Caco-2 (cell line): ENCODE data around the gene PLXDC1. TPM values are rescaled to one million over a fixed set of nuclear protein-coding genes. Genes with fewer than 3 reads are reported as not detected.
"Not testable (repeated sequence)": the region's sequence is repeated elsewhere in the genome, so short reads cannot be mapped to it uniquely, and the experiment has no call there.

Experiments
- BruUV-seq: library from RNA; stranded (reverse); fragments of 400-500 nt; replicated peaks from 2 replicates; lab custom pipeline; 2021; lab: Mats Ljungman, UMichigan
- CTCF ChIA-PET: fragments of 300-600 bp; sonication (Branson Sonifier 250); formaldehyde crosslinking; loops from one replicate; lab custom pipeline; 2022; ENCODE audit warnings: antibody characterized with exemption; lab: Charles Lee
- POLR2A ChIA-PET: fragments of 300-600 bp; sonication (Branson Sonifier 250); formaldehyde crosslinking; loops from one replicate; lab custom pipeline; 2022; ENCODE audit warnings: antibody characterized with exemption; lab: Charles Lee
- DNase-seq, 2 experiments: peaks; one replicate each; pipeline versions ENCODE4 v3.0.0 to v3.0.0-alpha.2; 2020 to 2022
- H3K27me3 ChIP-seq: replicated peaks from 2 replicates; pipeline ENCODE4 v1.6.0; 2011; ENCODE audit warnings: low read length; ENCODE audit not compliant: control insufficient read depth, insufficient read depth
- H3K36me3 ChIP-seq: 2 replicates; pipeline ENCODE4 v1.5.1; 2011; ENCODE audit warnings: low read length; ENCODE audit not compliant: control insufficient read depth, insufficient read depth
- H3K4me1 ChIP-seq: fragments of 250-450 bp; sonication (Bioruptor Pico); 2 replicates; pipeline ENCODE4 v1.5.1; 2020; ENCODE audit warnings: mild to moderate bottlenecking
- H3K4me3 ChIP-seq: 2 replicates; pipeline ENCODE4 v1.5.1; 2011; ENCODE audit warnings: low read depth, mild to moderate bottlenecking, control low read depth, low read length
- H3K9me3 ChIP-seq: fragments of 250-450 bp; sonication (Bioruptor Pico); 2 replicates; pipeline ENCODE4 v1.5.1; 2020; ENCODE audit warnings: mild to moderate bottlenecking, moderate library complexity
- H3K27ac Mint-ChIP-seq: one replicate; pipeline ENCODE4 v1.8.0; 2022; ENCODE audit warnings: mixed read lengths; ENCODE audit not compliant: unreplicated experiment
- H3K27me3 Mint-ChIP-seq: one replicate; pipeline ENCODE4 v1.8.0; 2022; ENCODE audit warnings: mixed read lengths; ENCODE audit not compliant: insufficient read depth, unreplicated experiment
- H3K36me3 Mint-ChIP-seq: one replicate; pipeline ENCODE4 v1.8.0; 2022; ENCODE audit warnings: mild to moderate bottlenecking, mixed read lengths; ENCODE audit not compliant: insufficient read depth, unreplicated experiment
- H3K4me1 Mint-ChIP-seq: one replicate; pipeline ENCODE4 v1.8.0; 2022; ENCODE audit warnings: low read depth, mixed read lengths; ENCODE audit not compliant: unreplicated experiment
- H3K4me3 Mint-ChIP-seq: one replicate; pipeline ENCODE4 v1.8.0; 2022; ENCODE audit warnings: mild to moderate bottlenecking, moderate library complexity, mixed read lengths; ENCODE audit not compliant: unreplicated experiment
- H3K9me3 Mint-ChIP-seq: one replicate; pipeline ENCODE4 v1.8.0; 2022; ENCODE audit warnings: mixed read lengths; ENCODE audit not compliant: unreplicated experiment
- CTCF ChIP-seq, 2 experiments: fragments of 200-600 bp in 1 of 2; IDR thresholded peaks; 1 replicate in 1 of 2; 2 replicates in 1 of 2; pipeline versions ENCODE4 v1.5.1 to v1.8.0; 2011 to 2022; ENCODE audit warnings: antibody characterized with exemption in 1 of 2, control low read depth in 1 of 2, inconsistent platforms in 1 of 2, low read depth in 1 of 2, low read length in 1 of 2, mild to moderate bottlenecking in 1 of 2, moderate library complexity in 1 of 2; ENCODE audit not compliant: insufficient read depth in 1 of 2, severe bottlenecking in 1 of 2, unreplicated experiment in 1 of 2
- intact Hi-C: fragments of 100-400 bp; cut with micrococcal nuclease; formaldehyde crosslinking; loops from one replicate; pipeline ENCODE4 v1.10.0; 2022; ENCODE audit not compliant: unreplicated experiment
- total RNA-seq: library from RNA; stranded (reverse); gene quantifications from 2 replicates; pipeline ENCODE4 v1.2.3, GENCODE V29; 2022

PLXDC1 gene
- total RNA-seq, 1 experiment from 2014 or later = 0.14 TPM

- ChIA-PET CTCF (interaction anchor here (0.5 to 0.6 kb wide), 4 partner anchors 46 to 196 kb away, joined by 3 to 9 read pairs (median 7); no protein-coding TSS in a partner anchor), POLR2A (no interaction called here)
- no TSS peak for BruUV-seq
- no peak for DNase-seq
- H3K4me3 Mint-ChIP-seq = no peak overlapping the region
- intact Hi-C loops = no loop called here
- Histone ChIP-seq H3K27me3 (no peaks in the 10 kb centered on the region), H3K4me1 (no peaks in the 10 kb centered on the region), H3K9me3 (no peaks in the 10 kb centered on the region), H3K4me3 (no peak overlapping the region), H3K36me3 (no peaks in the 10 kb centered on the region)
- peaks cover 7% of the 10 kb centered on the region for H3K4me1 Mint-ChIP-seq
- no peak for TF ChIP-seq CTCF (IDR thresholded peaks at IDR 0.05; ENCODE audit: insufficient read depth in 1 of 2, low read depth in 1 of 2, low read length in 1 of 2, severe bottlenecking in 1 of 2, unreplicated experiment in 1 of 2)
- no peaks in the 10 kb centered on the region for H3K9me3 Mint-ChIP-seq
- no peaks in the 10 kb centered on the region for H3K36me3 Mint-ChIP-seq
- H3K27me3 Mint-ChIP-seq = peaks cover 15% of the 10 kb centered on the region
- H3K27ac Mint-ChIP-seq = no peak overlapping the region
Observed at GRCh38 chr17:39028690-39029089, 122.7 kb downstream of the PLXDC1 start.

GRCh38 chr17:39027455-39028035 lies 123.9 kb downstream of the PLXDC1 start:
- intact Hi-C loops = no loop called here
- DNase-seq = no peak
- H3K27me3 ChIP-seq = no peaks in the 10 kb centered on the region
- H3K27ac Mint-ChIP-seq = no peak overlapping the region
- H3K4me3 ChIP-seq = peak overlapping the region; percentile 37
- H3K4me1 Mint-ChIP-seq = peaks cover 7% of the 10 kb centered on the region
- no TSS peak for BruUV-seq
- peak overlapping the region; percentile 71 for H3K4me3 Mint-ChIP-seq
- peaks cover 9% of the 10 kb centered on the region for H3K27me3 Mint-ChIP-seq
- ChIA-PET CTCF (no interaction called here), POLR2A (no interaction called here)
- H3K36me3 Mint-ChIP-seq = no peaks in the 10 kb centered on the region
- no peak for TF ChIP-seq CTCF (IDR thresholded peaks at IDR 0.05; ENCODE audit: insufficient read depth in 1 of 2, low read depth in 1 of 2, low read length in 1 of 2, severe bottlenecking in 1 of 2, unreplicated experiment in 1 of 2)
- H3K36me3 ChIP-seq = no peaks in the 10 kb centered on the region
- H3K4me1 ChIP-seq = no peaks in the 10 kb centered on the region
- no peaks in the 10 kb centered on the region for H3K9me3 ChIP-seq
- no peaks in the 10 kb centered on the region for H3K9me3 Mint-ChIP-seq

DNA sequence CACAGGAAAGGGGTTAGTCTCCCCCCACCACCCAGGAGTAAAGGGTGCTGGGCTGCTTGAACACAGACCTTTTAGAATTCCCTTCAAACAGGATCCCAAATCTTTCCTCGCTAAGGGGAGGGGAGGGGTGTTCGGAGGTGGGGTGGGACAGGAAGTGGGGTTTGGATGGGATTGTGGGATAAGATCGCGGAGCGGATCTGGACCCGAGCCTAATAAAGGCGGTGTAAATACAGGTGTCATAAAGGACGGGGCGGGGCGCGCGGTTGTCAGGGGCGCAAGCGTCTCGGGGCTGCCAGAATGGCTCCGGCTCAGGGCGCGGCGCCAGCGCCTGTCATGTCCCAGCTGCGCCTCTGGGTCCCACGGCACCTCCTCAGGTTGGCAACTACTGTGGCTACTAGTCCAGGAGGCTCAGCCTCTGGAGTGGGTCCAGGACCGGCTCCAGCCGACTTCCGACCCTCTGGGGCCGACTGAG lies 124.4 kb downstream of the PLXDC1 start:
- POLR2A ChIA-PET = no interaction called here
- Histone ChIP-seq H3K4me3 (peak overlapping the region; percentile 37), H3K4me1 (no peaks in the 10 kb centered on the region), H3K9me3 (no peaks in the 10 kb centered on the region), H3K27me3 (no peaks in the 10 kb centered on the region), H3K36me3 (no peaks in the 10 kb centered on the region)
- peak in 1 of 2 experiments; percentile 40 for DNase-seq
- peaks cover 7% of the 10 kb centered on the region for H3K4me1 Mint-ChIP-seq
- H3K27ac Mint-ChIP-seq = no peak overlapping the region
- H3K4me3 Mint-ChIP-seq = peak overlapping the region; percentile 71
- intact Hi-C loops = no loop called here
- peaks cover 7% of the 10 kb centered on the region for H3K27me3 Mint-ChIP-seq
- H3K36me3 Mint-ChIP-seq = no peaks in the 10 kb centered on the region
- CTCF ChIA-PET = no interaction called here
- no peaks in the 10 kb centered on the region for H3K9me3 Mint-ChIP-seq
- BruUV-seq = no TSS peak
- no peak for TF ChIP-seq CTCF (IDR thresholded peaks at IDR 0.05; ENCODE audit: insufficient read depth in 1 of 2, low read depth in 1 of 2, low read length in 1 of 2, severe bottlenecking in 1 of 2, unreplicated experiment in 1 of 2)

DNA sequence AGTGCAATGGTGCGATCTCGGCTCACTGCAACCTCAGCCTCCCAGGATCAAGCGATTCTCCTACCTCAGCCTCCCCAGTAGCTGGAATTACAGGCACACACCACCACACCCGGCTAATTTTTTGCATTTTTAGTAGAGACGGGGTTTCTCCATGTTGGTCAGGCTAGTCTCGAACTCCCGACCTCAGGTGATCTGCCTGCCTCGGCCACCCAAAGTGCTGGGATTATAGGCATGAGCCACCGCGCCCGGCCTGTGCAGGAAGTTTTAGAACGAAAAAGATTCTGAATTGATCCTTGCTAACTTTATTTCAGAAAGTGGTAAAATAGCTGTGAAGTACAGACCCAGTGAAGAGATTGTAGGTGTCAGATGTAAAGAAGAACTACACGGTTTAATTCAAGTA lies 125.1 kb downstream of the PLXDC1 start:
- H3K4me1 Mint-ChIP-seq, H3K36me3 ChIP-seq, H3K9me3 ChIP-seq, H3K9me3 Mint-ChIP-seq, H3K4me1 ChIP-seq, CTCF ChIA-PET, H3K27me3 Mint-ChIP-seq, H3K27me3 ChIP-seq, H3K36me3 Mint-ChIP-seq, H3K4me3 ChIP-seq, H3K27ac Mint-ChIP-seq, DNase-seq, BruUV-seq, intact Hi-C loops, POLR2A ChIA-PET: not testable (repeated sequence)
- peak overlapping the region; percentile 71 for H3K4me3 Mint-ChIP-seq
